ENCODE results near the gene CDH2.

Gene CDH2

DNA sequence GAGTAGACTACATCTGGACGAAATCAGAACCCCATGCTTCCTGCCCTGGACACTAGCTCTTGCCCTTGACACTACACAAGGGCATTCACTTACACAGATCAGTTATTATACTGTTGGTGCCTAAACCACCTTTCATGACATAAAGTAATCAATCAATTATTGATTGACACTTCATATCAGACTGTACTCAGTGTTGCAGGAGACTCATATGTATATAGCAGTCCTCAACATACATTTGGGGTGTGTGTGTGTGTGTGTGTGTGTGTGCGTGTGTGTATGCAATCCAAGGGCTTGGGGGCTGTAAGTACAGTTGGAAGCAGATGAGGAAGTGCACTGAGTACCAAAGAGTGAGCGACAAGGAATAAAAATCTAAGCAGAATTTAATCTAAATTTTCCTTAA, 5.1 kb downstream of the CDH2 start:
- FAIRE-seq (no peak), DNase-seq (ENCODE audit: low spot score) (no peak)

- DNase-seq (ENCODE audit: low spot score) (no peak), FAIRE-seq (no peak)
These were observed 8.2 kb downstream of the CDH2 start for GRCh38 chr18:28168725-28169124.

GRCh38 chr18:28167835-28168349, 9.0 kb downstream of the CDH2 start:
- FAIRE-seq (no peak), DNase-seq (ENCODE audit: low spot score) (no peak)

GRCh38 chr18:28164771-28165483, 12.0 kb downstream of the CDH2 start:
- DNase-seq (ENCODE audit: low spot score) (no peak), FAIRE-seq (no peak)

- FAIRE-seq (no peak), DNase-seq (ENCODE audit: low spot score) (no peak)
These were observed 13.6 kb downstream of the CDH2 start for GRCh38 chr18:28163201-28163775.

GRCh38 chr18:28161608-28162599, 15.0 kb downstream of the CDH2 start:
- FAIRE-seq (no peak), DNase-seq (ENCODE audit: low spot score) (no peak)

- no peak for DNase-seq (ENCODE audit: low spot score)
- no peak for FAIRE-seq
These were observed 17.9 kb downstream of the CDH2 start for GRCh38 chr18:28159055-28159454.

GRCh38 chr18:28158083-28158581, 18.8 kb downstream of the CDH2 start:
- no peak for DNase-seq (ENCODE audit: low spot score)
- no peak for FAIRE-seq

GRCh38 chr18:28153485-28154065, 23.4 kb downstream of the CDH2 start:
- no peak for FAIRE-seq
- DNase-seq (ENCODE audit: low spot score): no peak

DNA sequence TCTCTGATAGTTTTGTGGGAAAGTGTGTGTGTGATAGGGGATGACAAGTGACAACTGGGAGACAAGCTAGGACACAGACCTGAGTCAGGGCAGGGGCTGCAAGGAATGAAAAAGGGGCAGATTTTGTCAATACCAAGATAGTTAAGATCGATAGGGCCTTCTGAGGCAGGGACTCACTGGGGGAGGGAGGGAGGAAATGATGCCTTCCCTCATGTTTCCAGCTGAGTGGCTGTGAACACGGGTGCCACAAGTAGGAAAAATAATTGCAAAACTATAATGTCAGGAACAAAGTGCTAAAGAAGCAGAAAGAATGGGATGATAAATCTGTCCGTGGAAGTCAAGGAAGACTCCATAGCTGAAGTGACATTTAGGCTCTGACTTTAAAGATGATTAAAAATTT, 24.2 kb downstream of the CDH2 start:
- FAIRE-seq (no peak), DNase-seq (ENCODE audit: low spot score) (no peak)

GRCh38 chr18:28152354-28152753, 24.6 kb downstream of the CDH2 start:
- FAIRE-seq (no peak), DNase-seq (ENCODE audit: low spot score) (no peak)

DNA sequence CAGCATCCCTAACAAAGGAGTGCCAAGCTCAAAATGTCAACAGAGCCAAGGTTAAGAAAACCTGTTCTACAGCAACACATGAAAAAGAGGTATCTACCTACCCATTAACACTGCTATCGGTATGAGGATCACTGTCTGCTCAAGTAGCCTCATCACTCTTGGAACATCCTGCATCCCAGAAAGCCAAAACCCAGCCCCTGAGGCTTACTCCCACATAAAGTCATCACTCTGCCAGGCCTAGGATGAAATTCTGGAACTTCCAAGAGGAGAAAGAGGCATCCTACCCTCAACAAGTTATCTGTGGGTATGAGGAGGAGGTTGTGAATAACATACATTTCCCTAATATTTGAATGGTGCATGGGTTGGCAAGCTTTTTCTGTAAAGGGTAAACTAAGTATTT, 25.5 kb downstream of the CDH2 start:
- DNase-seq (ENCODE audit: low spot score) (no peak), FAIRE-seq (no peak)

DNA sequence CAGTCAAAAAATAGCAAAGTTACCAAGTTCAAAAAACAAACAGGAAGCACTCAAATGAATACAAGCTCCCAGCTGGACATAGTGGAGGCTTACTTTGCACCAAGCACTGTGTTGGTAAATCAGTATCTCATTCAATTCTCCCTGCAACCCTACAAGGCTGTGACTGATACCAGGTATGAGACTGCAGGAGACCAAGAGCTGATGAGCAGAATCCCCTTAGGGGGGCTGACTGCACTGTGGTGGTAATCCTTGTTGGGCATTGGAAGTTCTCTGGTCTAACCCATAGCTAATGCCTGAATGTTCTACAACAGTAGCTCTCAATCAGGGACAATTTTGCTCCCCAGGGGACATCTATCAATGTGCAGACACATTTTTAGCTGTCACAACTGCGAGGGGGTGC, 26.0 kb downstream of the CDH2 start:
- DNase-seq (ENCODE audit: low spot score) (no peak), FAIRE-seq (no peak)

- FAIRE-seq: no peak
These were observed 27.0 kb downstream of the CDH2 start for GRCh38 chr18:28149810-28150420.

DNA sequence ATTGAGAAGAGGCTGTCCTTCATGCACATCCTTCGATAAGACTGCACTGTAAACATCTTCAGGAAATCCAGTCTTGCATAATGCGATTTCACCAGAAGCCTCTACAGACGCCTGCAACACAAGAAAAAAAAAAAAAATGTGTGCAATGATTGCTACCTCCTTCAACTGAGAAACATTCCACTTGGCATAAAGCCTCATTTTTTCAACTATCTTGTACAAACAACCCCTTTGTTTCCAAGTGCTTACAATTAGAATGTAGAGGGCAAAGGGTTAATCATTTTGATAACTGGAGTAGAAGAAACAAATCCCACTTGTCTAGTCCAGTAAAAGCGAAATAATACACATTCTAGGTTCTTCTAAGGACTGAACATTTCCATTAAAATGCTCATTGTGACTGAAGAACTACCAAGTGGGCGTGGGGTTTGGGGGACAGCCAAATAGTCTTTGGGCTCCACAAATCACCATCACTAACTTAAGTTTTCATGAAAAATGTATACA, 29.2 kb downstream of the CDH2 start:
- no peak for FAIRE-seq
- DNase-seq (ENCODE audit: low spot score): no peak

More at GRCh38 chr18:28149810-28150420, 27.0 kb downstream of the CDH2 start:
- DNase-seq (ENCODE audit: low spot score): no peak

DNA sequence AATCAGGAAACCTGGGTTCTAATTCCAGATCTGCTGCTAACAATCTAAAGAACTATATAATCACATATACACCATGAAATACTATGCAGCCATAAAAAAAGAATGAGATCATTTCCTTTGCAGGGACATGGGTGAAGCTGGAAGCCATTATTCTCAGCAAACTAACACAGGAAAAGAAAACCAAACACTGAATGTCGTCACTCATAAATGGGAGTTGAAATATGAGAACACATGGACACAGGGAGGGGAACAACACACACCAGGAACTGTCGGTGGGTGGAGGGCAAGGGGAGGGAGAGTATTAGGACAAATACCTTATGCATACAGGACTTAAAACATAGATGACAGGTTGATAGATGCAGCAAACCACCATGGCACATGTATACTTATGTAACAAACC, 33.2 kb downstream of the CDH2 start:
- FAIRE-seq: no peak
- no peak for DNase-seq (ENCODE audit: low spot score)

GRCh38 chr18:28138816-28139215, 38.1 kb downstream of the CDH2 start:
- DNase-seq (ENCODE audit: low spot score) (no peak), FAIRE-seq (no peak)

GRCh38 chr18:28136071-28136470, 40.9 kb downstream of the CDH2 start:
- no peak for DNase-seq (ENCODE audit: low spot score)
- no peak for FAIRE-seq

- DNase-seq (ENCODE audit: low spot score) (no peak), FAIRE-seq (no peak)
These were observed 42.2 kb downstream of the CDH2 start for GRCh38 chr18:28134774-28135173.

DNA sequence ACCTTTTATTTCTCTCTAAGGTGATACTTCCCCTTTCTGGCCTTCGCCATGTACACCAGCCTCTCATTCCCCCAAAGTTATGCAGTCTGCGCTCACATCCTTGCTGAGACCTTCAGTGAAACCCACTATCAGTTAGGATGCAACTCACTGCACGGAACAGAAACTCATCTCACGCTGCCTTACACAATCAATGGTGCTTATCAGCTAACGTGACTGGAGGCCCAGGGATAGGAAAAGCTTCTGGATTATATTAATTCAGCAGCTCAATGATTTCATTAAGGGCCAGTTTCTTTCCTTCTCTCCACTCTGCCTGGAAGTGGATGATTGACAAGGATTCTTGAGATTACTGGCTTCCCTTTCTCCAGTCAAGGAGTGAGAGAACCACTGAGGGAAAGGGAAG, 44.8 kb downstream of the CDH2 start:
- no peak for DNase-seq (ENCODE audit: low spot score)
- no peak for FAIRE-seq

GRCh38 chr18:28128659-28128980, 48.3 kb downstream of the CDH2 start:
- DNase-seq (ENCODE audit: low spot score) (no peak), FAIRE-seq (no peak)

Data from urothelium cell line (cell line).